HepG2 (cell line): ENCODE measurements around the gene RRP12. TPM values are rescaled to one million over a fixed set of nuclear protein-coding genes. Genes with fewer than 3 reads are reported as not detected.

Source experiments
- CBX5 ChIP-seq: sonication (generic); formaldehyde crosslinking; IDR thresholded peaks from 2 replicates; pipeline ENCODE4 v1.4.0; 2020; ENCODE audit warnings: missing genetic modification reagents, borderline replicate concordance
- KAT7 ChIP-seq: IDR thresholded peaks from 2 replicates; pipeline ENCODE4 v1.6.1; 2018; ENCODE audit warnings: borderline replicate concordance, missing compliant biosample characterization
- MED8 ChIP-seq: sonication (generic); formaldehyde crosslinking; IDR thresholded peaks from 2 replicates; pipeline ENCODE4 v1.8.1; 2023; ENCODE audit warnings: mild to moderate bottlenecking, missing genetic modification reagents; ENCODE audit not compliant: insufficient replicate concordance
- MEIS2 ChIP-seq: sonication (generic); formaldehyde crosslinking; IDR thresholded peaks from 2 replicates; pipeline ENCODE4 v1.9.0; 2021; ENCODE audit warnings: mild to moderate bottlenecking, missing genetic modification reagents
- NCOA5 ChIP-seq: sonication (generic); formaldehyde crosslinking; IDR thresholded peaks from 2 replicates; pipeline ENCODE4 v1.4.0; 2020; ENCODE audit warnings: missing genetic modification reagents
- PAWR ChIP-seq: sonication (generic); formaldehyde crosslinking; IDR thresholded peaks from 2 replicates; pipeline ENCODE4 v1.4.0; 2020; ENCODE audit warnings: missing genetic modification reagents, mild to moderate bottlenecking, borderline replicate concordance
- PHF21A ChIP-seq: sonication (generic); formaldehyde crosslinking; IDR thresholded peaks from 2 replicates; pipeline ENCODE4 v1.5.0; 2020; ENCODE audit warnings: mild to moderate bottlenecking, missing genetic modification reagents
- PRMT3 ChIP-seq: sonication (generic); formaldehyde crosslinking; IDR thresholded peaks from 2 replicates; pipeline ENCODE4 v1.8.1; 2022; ENCODE audit warnings: low read depth, mild to moderate bottlenecking, moderate library complexity, missing genetic modification reagents, borderline replicate concordance
- SATB2 ChIP-seq: sonication (generic); formaldehyde crosslinking; IDR thresholded peaks from 2 replicates; pipeline ENCODE4 v1.5.0; 2020; ENCODE audit warnings: missing genetic modification reagents
- SIN3A ChIP-seq: IDR thresholded peaks from 2 replicates; pipeline ENCODE4 v1.6.1; 2011; ENCODE audit warnings: low read depth, mild to moderate bottlenecking, control low read depth, low read length, borderline replicate concordance
- SIX4 ChIP-seq: sonication (generic); formaldehyde crosslinking; IDR thresholded peaks from 2 replicates; pipeline ENCODE4 v1.4.0; 2020; ENCODE audit warnings: missing genetic modification reagents
- ZBTB8A ChIP-seq: sonication (generic); formaldehyde crosslinking; IDR thresholded peaks from 2 replicates; pipeline ENCODE4 v1.4.0; 2020; ENCODE audit warnings: mild to moderate bottlenecking, low read depth, missing genetic modification reagents, borderline replicate concordance
- ZNF3 ChIP-seq: IDR thresholded peaks from 2 replicates; pipeline ENCODE4 v1.7.0; 2017; ENCODE audit warnings: inconsistent platforms
- ZNF431 ChIP-seq: sonication (generic); formaldehyde crosslinking; IDR thresholded peaks from 2 replicates; pipeline ENCODE4 v1.9.0; 2022; ENCODE audit warnings: missing genetic modification reagents, low read depth, mild to moderate bottlenecking, borderline replicate concordance
- ZNF709 ChIP-seq: sonication (generic); formaldehyde crosslinking; IDR thresholded peaks from 2 replicates; pipeline ENCODE4 v1.5.0; 2020; ENCODE audit warnings: mild to moderate bottlenecking, missing genetic modification reagents
- polyA plus RNA-seq, 8 experiments: library from polyadenylated mRNA; depleted of rRNA in 3 of 8; stranded (reverse) in 7 of 8; unstranded in 1 of 8; fragments of >200 nt; fragmentation: Illumina TruSeq in 4 of 8; extraction: Trizol in 4 of 8; gene quantifications; 2 replicates each; pipeline versions ENCODE4 v1.2.1 to v1.2.3, GENCODE V29; 2011 to 2016; ENCODE audit warnings: low read depth in 4 of 8, missing spikeins in 1 of 8, mixed read lengths in 1 of 8; ENCODE audit not compliant: insufficient read depth in 1 of 8
- total RNA-seq, 5 experiments: library from RNA; depleted of rRNA; stranded (reverse); fragments of >200 nt; fragmentation: Illumina TruSeq; extraction: Trizol; gene quantifications; 2 replicates each; pipeline ENCODE4 v1.2.3, GENCODE V29; 2016; ENCODE audit warnings: low read depth in 1 of 5
- TF ChIP-seq, protein P1 (sequence below): sonication (generic); formaldehyde crosslinking; IDR thresholded peaks from 2 replicates; pipeline ENCODE4 v1.5.0; 2020; ENCODE audit warnings: missing genetic modification reagents, mild to moderate bottlenecking, borderline replicate concordance
- TF ChIP-seq, protein P2 (sequence below), 2 experiments: sonication (generic) in 1 of 2; formaldehyde crosslinking in 1 of 2; IDR thresholded peaks; 2 replicates each; pipeline versions ENCODE4 v1.6.1 to v1.9.0; 2014 to 2022; ENCODE audit warnings: antibody characterized with exemption in 1 of 2, borderline replicate concordance in 1 of 2, inconsistent platforms in 1 of 2, low read depth in 1 of 2, missing genetic modification reagents in 1 of 2
- TF ChIP-seq, protein P3 (sequence below): sonication (generic); formaldehyde crosslinking; IDR thresholded peaks from 2 replicates; pipeline ENCODE4 v1.5.0; 2020; ENCODE audit warnings: missing genetic modification reagents
- TF ChIP-seq, protein P4 (sequence below): sonication (generic); formaldehyde crosslinking; conservative IDR thresholded peaks from 2 replicates; pipeline ENCODE4 v1.5.0; 2020; ENCODE audit warnings: missing genetic modification reagents

RRP12 gene
- total and polyA plus RNA-seq, 2 of the 13 experiments (the other 11 are each of a cell fraction or from before 2014, with no cell fraction given), result 13.2 to 39.4 TPM

DNA sequence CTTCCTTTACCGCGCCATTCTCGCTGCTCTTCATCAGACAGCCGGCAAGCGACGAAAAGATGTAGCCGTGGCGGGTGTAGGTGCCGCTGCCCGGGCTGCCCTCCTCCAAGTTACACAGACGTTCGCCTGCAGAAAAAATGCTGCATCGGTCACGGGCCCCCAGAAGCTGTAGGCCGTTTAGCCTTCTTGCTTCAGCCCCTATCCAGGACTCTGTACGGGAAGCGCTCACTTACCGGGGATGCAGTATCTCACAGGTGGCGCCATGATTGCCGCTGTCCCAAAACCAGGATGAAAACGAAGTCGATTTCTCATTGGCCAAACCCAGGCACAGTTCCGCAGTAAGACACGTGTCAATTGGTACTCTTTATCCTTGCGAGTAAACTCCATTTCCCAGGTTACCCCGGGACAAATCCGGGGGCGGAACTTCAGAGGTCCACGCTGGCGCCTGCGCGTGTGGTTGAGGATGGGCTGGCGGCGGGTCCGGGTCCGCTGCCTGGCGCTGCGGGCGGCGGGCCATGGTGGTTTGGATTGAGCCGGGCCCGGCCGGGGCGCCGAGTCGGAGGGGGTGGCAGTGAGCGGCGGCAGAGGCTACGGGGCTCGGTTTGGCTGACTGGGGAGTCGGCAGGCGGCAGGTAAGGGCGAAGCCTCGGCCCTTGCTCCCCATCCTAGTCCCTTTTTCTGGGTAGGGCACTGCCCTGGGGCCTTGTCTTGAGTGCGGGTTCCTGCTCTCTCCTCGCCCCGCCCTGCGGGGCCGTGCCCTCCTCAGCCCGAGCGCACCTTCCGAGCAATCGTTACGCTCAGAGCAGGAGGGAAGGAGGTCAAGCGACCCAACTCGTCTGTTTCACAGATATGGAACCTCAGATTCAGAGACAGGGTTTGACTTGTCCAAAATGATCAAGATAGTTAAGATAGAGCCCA is 44.8 kb upstream of the RRP12 start, which contains the start of the genes EXOSC1 and ZDHHC16 (continued):
- TF ChIP-seq, protein P1, sequence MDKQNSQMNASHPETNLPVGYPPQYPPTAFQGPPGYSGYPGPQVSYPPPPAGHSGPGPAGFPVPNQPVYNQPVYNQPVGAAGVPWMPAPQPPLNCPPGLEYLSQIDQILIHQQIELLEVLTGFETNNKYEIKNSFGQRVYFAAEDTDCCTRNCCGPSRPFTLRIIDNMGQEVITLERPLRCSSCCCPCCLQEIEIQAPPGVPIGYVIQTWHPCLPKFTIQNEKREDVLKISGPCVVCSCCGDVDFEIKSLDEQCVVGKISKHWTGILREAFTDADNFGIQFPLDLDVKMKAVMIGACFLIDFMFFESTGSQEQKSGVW (CRISPR knock-in tag), result no peak
- TF ChIP-seq, protein P2, sequence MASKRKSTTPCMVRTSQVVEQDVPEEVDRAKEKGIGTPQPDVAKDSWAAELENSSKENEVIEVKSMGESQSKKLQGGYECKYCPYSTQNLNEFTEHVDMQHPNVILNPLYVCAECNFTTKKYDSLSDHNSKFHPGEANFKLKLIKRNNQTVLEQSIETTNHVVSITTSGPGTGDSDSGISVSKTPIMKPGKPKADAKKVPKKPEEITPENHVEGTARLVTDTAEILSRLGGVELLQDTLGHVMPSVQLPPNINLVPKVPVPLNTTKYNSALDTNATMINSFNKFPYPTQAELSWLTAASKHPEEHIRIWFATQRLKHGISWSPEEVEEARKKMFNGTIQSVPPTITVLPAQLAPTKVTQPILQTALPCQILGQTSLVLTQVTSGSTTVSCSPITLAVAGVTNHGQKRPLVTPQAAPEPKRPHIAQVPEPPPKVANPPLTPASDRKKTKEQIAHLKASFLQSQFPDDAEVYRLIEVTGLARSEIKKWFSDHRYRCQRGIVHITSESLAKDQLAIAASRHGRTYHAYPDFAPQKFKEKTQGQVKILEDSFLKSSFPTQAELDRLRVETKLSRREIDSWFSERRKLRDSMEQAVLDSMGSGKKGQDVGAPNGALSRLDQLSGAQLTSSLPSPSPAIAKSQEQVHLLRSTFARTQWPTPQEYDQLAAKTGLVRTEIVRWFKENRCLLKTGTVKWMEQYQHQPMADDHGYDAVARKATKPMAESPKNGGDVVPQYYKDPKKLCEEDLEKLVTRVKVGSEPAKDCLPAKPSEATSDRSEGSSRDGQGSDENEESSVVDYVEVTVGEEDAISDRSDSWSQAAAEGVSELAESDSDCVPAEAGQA (IDR thresholded peaks at IDR 0.05; ENCODE audit: low read depth), result no peak
- TF ChIP-seq, protein P2 (CRISPR knock-in tag; IDR thresholded peaks at IDR 0.05; ENCODE audit: borderline replicate concordance), result peak; percentile 58; the same call in 1 of the 2 replicates
- no peak for TF ChIP-seq ZBTB8A (CRISPR knock-in tag)
- TF ChIP-seq, protein P3, sequence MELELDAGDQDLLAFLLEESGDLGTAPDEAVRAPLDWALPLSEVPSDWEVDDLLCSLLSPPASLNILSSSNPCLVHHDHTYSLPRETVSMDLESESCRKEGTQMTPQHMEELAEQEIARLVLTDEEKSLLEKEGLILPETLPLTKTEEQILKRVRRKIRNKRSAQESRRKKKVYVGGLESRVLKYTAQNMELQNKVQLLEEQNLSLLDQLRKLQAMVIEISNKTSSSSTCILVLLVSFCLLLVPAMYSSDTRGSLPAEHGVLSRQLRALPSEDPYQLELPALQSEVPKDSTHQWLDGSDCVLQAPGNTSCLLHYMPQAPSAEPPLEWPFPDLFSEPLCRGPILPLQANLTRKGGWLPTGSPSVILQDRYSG, result no peak
- no peak for TF ChIP-seq CBX5 (CRISPR knock-in tag)
- peak; percentile 32; the same call in 1 of the 2 replicates for TF ChIP-seq PHF21A (CRISPR knock-in tag)
- no peak for TF ChIP-seq ZNF3
- no peak for TF ChIP-seq SIX4
- 0 out of 2 replicates have a peak, but pooled peaks have one; percentile 19 for TF ChIP-seq ZNF709 (CRISPR knock-in tag)
- no peak for TF ChIP-seq PAWR (CRISPR knock-in tag)
- no peak for TF ChIP-seq MED8
- no peak for TF ChIP-seq ZNF431 (CRISPR knock-in tag)
- TF ChIP-seq MEIS2 (CRISPR knock-in tag), result peak; percentile 29; the same call in 1 of the 2 replicates
- TF ChIP-seq KAT7, result no peak; the same call in 1 of the 2 replicates
- no peak; the same call in 1 of the 2 replicates for TF ChIP-seq SATB2
- TF ChIP-seq, protein P4, sequence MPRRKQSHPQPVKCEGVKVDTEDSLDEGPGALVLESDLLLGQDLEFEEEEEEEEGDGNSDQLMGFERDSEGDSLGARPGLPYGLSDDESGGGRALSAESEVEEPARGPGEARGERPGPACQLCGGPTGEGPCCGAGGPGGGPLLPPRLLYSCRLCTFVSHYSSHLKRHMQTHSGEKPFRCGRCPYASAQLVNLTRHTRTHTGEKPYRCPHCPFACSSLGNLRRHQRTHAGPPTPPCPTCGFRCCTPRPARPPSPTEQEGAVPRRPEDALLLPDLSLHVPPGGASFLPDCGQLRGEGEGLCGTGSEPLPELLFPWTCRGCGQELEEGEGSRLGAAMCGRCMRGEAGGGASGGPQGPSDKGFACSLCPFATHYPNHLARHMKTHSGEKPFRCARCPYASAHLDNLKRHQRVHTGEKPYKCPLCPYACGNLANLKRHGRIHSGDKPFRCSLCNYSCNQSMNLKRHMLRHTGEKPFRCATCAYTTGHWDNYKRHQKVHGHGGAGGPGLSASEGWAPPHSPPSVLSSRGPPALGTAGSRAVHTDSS, result no peak
- TF ChIP-seq PRMT3 (CRISPR knock-in tag), result no peak
- peak; percentile 65; the same call in 1 of the 2 replicates for TF ChIP-seq SIN3A
- TF ChIP-seq NCOA5 (CRISPR knock-in tag), result no peak
